HFFc6 (cell line): ENCODE results near the gene MARK1. TPM values are rescaled to one million over a fixed set of nuclear protein-coding genes. Genes with fewer than 3 reads are reported as not detected.
A peak's percentile ranks its signal among the peaks of the same experiment; 100 is the strongest.

Source experiments
- DNase-seq: peaks from one replicate; pipeline ENCODE4 v3.0.0-alpha.2; 2018
- H3K27ac Mint-ChIP-seq: 2 replicates; pipeline ENCODE4 v1.8.0; 2020; ENCODE audit warnings: mild to moderate bottlenecking, mixed read lengths
- H3K27me3 Mint-ChIP-seq: 2 replicates; pipeline ENCODE4 v1.8.0; 2021; ENCODE audit warnings: mild to moderate bottlenecking, moderate library complexity, mixed read lengths; ENCODE audit not compliant: insufficient read depth
- H3K36me3 Mint-ChIP-seq: 2 replicates; pipeline ENCODE4 v1.8.0; 2021; ENCODE audit warnings: low read depth, mixed read lengths
- H3K4me1 Mint-ChIP-seq: 2 replicates; pipeline ENCODE4 v1.8.0; 2020; ENCODE audit warnings: low read depth, mixed read lengths
- H3K4me3 Mint-ChIP-seq: 2 replicates; pipeline ENCODE4 v1.8.0; 2020; ENCODE audit warnings: mild to moderate bottlenecking, moderate library complexity, mixed read lengths
- H3K9me3 Mint-ChIP-seq: 2 replicates; pipeline ENCODE4 v1.8.0; 2020; ENCODE audit warnings: mild to moderate bottlenecking, mixed read lengths
- CTCF ChIP-seq: fragments of 200-600 bp; sonication (generic); IDR thresholded peaks from 2 replicates; pipeline ENCODE4 v1.5.0; 2021; ENCODE audit warnings: antibody characterized with exemption, mild to moderate bottlenecking
- total RNA-seq, 6 experiments: library from RNA; stranded (reverse); fragmentation: NEBNext Ultra II Directional; extraction: Animal tissue kit (Norgen Biotek cat#: 25700); gene quantifications; 2 replicates in 1 of 6; 3 replicates in 5 of 6; pipeline ENCODE4 v1.2.3, GENCODE V29; 2021

The MARK1 gene
- total RNA-seq, 6 experiments from 2014 or later, result not detected

- Mint-ChIP-seq H3K27ac (no peak overlapping the region), H3K36me3 (no peaks in the 10 kb centered on the region), H3K4me1 (no peaks in the 10 kb centered on the region), H3K4me3 (no peak overlapping the region), H3K9me3 (no peaks in the 10 kb centered on the region), H3K27me3 (peaks cover 10% of the 10 kb centered on the region; the same call in 1 of the 2 replicates)
- no peak for DNase-seq
- no peak for TF ChIP-seq CTCF
Measured at GRCh38 chr1:220516014-220516721, 11.8 kb upstream of the MARK1 start.

- no peaks in the 10 kb centered on the region for H3K9me3 Mint-ChIP-seq
Measured at GRCh38 chr1:220516722-220517042, 11.3 kb upstream of the MARK1 start.

DNA sequence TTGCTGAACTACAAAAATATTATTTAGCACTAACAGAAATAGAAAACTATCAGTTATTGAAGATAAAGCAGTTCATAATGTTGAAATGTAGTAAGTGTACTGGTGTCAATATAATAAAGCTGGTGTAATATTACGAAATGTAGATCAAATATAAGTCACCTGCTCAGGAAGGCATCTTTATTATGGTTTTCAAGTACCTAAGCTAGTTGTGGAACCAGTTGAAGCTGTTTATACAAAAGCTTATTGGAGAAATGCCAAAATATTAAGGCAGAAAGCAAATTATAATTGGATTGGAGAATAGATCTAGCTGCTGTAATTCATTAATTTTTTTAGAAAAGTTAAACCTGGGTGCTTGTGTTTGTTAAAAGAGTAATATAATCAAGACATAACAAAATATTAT, 6.2 kb upstream of the MARK1 start:
- DNase-seq, result no peak
- Mint-ChIP-seq H3K27me3 (peaks cover 17% of the 10 kb centered on the region; the same call in 1 of the 2 replicates), H3K4me1 (no peaks in the 10 kb centered on the region), H3K27ac (no peak overlapping the region), H3K36me3 (no peaks in the 10 kb centered on the region), H3K9me3 (no peaks in the 10 kb centered on the region), H3K4me3 (no peak overlapping the region)
- TF ChIP-seq CTCF, result no peak

More at GRCh38 chr1:220516722-220517042, 11.3 kb upstream of the MARK1 start:
- H3K4me1 Mint-ChIP-seq, result no peaks in the 10 kb centered on the region
- H3K27me3 Mint-ChIP-seq, result peaks cover 10% of the 10 kb centered on the region; the same call in 1 of the 2 replicates
- H3K36me3 Mint-ChIP-seq, result no peaks in the 10 kb centered on the region
- H3K4me3 Mint-ChIP-seq, result no peak overlapping the region
- H3K27ac Mint-ChIP-seq, result no peak overlapping the region
- no peak for TF ChIP-seq CTCF
- no peak for DNase-seq

- DNase-seq, result no peak
- Mint-ChIP-seq H3K27me3 (peaks cover 36% of the 10 kb centered on the region), H3K4me3 (no peak overlapping the region), H3K27ac (no peak overlapping the region), H3K9me3 (no peaks in the 10 kb centered on the region), H3K4me1 (peaks cover 10% of the 10 kb centered on the region), H3K36me3 (no peaks in the 10 kb centered on the region)
- TF ChIP-seq CTCF, result no peak
Measured at GRCh38 chr1:220526294-220526693, 1.6 kb upstream of the MARK1 start.

- no peak overlapping the region; the same call in 1 of the 2 replicates for H3K27ac Mint-ChIP-seq
- no peak for TF ChIP-seq CTCF
- H3K4me1 Mint-ChIP-seq, result peaks cover 10% of the 10 kb centered on the region
- peaks cover 36% of the 10 kb centered on the region for H3K27me3 Mint-ChIP-seq
- no peaks in the 10 kb centered on the region for H3K9me3 Mint-ChIP-seq
- H3K4me3 Mint-ChIP-seq, result peak overlapping the region; percentile 87
- no peaks in the 10 kb centered on the region for H3K36me3 Mint-ChIP-seq
- no peak for DNase-seq
Measured at GRCh38 chr1:220527279-220527907, 543 bp upstream of the MARK1 start.
